GM10248 (cell line): ENCODE data around the gene WBP11.
"Not testable (repeated sequence)": the region's sequence is repeated elsewhere in the genome, so short reads cannot be mapped to it uniquely, and the experiment has no call there.

Experiments used
- CTCF ChIA-PET: fragments of 300-600 bp; sonication (Branson Sonifier 250); formaldehyde crosslinking; extraction: SDS; loops from one replicate; lab custom pipeline; 2021; ENCODE audit warnings: antibody characterized with exemption; lab: Yijun Ruan, JAX
- POLR2A ChIA-PET: fragments of 350-650 bp; sonication (Branson Sonifier 250); formaldehyde crosslinking; extraction: SDS; loops from one replicate; lab custom pipeline; 2020; ENCODE audit warnings: antibody characterized with exemption; lab: Yijun Ruan, JAX
- DNase-seq: peaks from one replicate; pipeline ENCODE4 v3.0.0; 2012; ENCODE audit errors: extremely low spot score
- CTCF ChIP-seq: IDR thresholded peaks from 2 replicates; pipeline ENCODE4 v1.5.1; 2012; ENCODE audit warnings: mild to moderate bottlenecking, low read depth; ENCODE audit errors: extremely low read depth, missing control alignments, control extremely low read depth

Gene WBP11

DNA sequence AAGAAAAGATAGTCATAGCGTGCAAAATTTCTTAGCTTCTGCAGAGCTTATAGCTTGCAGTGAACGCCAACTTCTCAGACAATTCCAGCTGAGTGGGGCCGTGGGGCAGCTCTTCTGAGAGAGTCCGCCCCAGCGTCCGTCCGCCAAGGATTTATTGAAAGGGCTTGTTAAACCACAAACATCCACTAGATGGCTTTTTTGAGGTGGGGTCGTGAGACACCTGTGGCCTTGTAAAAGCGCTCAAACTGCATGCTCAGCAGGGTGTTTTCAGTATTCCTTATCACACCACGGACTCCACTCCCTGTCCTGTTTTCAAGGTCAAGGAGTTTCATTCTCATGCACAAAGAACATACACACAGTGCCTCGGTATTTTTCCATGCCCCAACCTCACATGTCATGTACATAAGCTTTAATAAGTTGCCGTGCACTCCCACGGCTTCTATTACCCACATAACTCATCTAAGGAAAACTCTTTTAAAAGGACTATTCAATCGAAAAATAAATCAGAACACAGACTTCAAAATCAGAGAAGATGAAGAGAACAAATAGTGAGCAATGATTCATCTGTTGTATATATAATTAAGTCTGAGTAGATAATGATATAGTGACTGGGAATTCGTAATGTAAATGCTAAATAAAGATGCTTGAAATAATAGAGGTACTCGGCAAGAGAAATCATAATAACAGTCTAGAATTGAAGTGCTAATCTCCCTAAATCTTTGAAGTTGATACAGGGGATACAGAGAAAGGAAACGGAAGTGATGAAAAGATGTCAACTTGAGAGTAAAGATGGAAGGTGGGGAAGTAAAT is 46.7 kb downstream of the WBP11 start:
- ChIA-PET CTCF (interaction anchor here (0.8 to 1.2 kb wide), 4 partner anchors 10 to 465 kb away, joined by 3 to 4 read pairs (median 3); partner anchors contain the start of gene RERG), POLR2A (no interaction called here)
- TF ChIP-seq CTCF = peak; percentile 11
- no peak for DNase-seq

DNA sequence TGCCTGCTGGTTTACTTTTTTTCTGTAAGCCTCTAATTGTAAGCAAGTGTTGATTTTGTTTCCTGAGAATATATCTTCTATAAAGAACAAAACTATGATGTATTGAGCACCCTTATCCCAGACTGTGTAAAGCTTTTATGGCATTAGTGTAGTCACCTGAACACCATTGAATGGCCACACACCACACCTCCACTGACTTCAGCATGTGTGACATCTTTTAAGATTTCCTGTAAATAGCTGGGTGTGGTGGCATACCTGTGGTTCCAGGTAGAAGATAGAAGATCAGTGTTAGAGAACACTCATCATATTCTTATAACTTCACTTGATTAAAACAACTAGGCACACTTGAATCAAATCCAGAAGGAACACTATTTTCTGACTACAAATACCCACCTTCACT is 51.3 kb downstream of the WBP11 start:
- CTCF ChIA-PET = no interaction called here
- TF ChIP-seq CTCF = no peak

GRCh38 chr12:14743061-14743460 is 60.2 kb downstream of the WBP11 start:
- ChIA-PET CTCF (no interaction called here), POLR2A (no interaction called here)
- DNase-seq = no peak
- no peak for TF ChIP-seq CTCF

More for the DNA sequence above, 51.3 kb downstream of the WBP11 start:
- DNase-seq = no peak
- POLR2A ChIA-PET = no interaction called here

DNA sequence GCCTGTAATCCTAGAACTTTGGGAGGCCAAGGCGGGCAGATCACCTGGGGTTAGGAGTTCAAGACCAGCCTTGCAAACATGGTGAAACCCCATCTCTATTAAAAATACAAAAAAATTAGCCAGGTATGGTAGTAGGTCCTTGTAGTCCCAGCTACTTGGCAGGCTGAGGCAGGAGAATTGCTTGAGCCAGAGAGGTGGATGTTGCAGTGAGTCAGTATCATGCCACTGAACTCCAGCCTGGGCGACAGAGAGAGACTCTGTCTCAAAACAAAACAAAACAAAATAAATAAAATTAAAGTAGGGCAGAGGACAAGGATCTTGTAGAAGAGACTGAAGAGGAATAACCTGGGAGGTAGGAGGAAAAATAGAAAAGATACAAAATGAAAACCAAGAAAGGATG is 61.3 kb downstream of the WBP11 start:
- ChIA-PET POLR2A (no interaction called here), CTCF (interaction anchor here (1.3 kb wide), 1 partner anchor 28 kb away, joined by 6 read pairs; no protein-coding TSS in a partner anchor)
- no peak for TF ChIP-seq CTCF
- no peak for DNase-seq

DNA sequence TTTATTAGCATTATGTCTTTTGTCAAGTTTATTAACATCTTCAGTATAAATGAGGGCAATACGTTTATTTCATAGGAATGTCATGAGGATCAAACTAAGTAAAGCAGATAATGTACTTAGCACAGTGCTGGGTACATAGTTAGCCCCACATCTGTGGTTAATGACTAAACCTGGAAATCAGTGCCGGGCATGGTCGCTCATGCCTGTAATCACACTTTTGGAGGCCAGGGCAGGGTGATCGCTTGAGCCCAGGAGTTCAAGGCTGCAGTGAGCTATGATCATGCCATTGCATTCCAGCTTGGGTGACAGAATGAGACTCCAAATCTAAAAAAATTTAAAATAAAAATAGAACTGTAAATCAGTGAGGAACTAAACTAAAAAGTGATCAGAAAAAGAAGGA is 62.1 kb downstream of the WBP11 start:
- ChIA-PET POLR2A (no interaction called here), CTCF (interaction anchor here (1.3 kb wide), 1 partner anchor 28 kb away, joined by 6 read pairs; no protein-coding TSS in a partner anchor)
- no peak for DNase-seq
- TF ChIP-seq CTCF = no peak

GRCh38 chr12:14736441-14736840 is 66.8 kb downstream of the WBP11 start:
- DNase-seq, POLR2A ChIA-PET: not testable (repeated sequence)
- CTCF ChIA-PET = interaction anchor here (0.7 to 2.0 kb wide), 4 partner anchors 13 to 485 kb away, joined by 3 to 6 read pairs (median 4); partner anchors contain the start of gene RERG
